Muscle layer of colon (tissue), 2 donors: Measurements from ENCODE around the gene PLIN5.

Experiments
- H3K27ac ChIP-seq: one replicate; pipeline ENCODE4 v1.7.0; 2013; ENCODE audit warnings: low read depth, mild to moderate bottlenecking, low read length, moderate library complexity
- H3K27me3 ChIP-seq, 2 donors: one replicate each; pipeline ENCODE4 v1.7.0; 2013; ENCODE audit warnings: low read length in 2 of 2, mild to moderate bottlenecking in 2 of 2; ENCODE audit not compliant: insufficient read depth in 2 of 2, control insufficient read depth in 1 of 2
- H3K36me3 ChIP-seq: one replicate; pipeline ENCODE4 v1.7.0; 2013; ENCODE audit warnings: mild to moderate bottlenecking, low read length; ENCODE audit not compliant: insufficient read depth
- H3K4me1 ChIP-seq: one replicate; pipeline ENCODE4 v1.7.0; 2013; ENCODE audit warnings: mild to moderate bottlenecking, low read length; ENCODE audit not compliant: insufficient read depth
- H3K4me3 ChIP-seq, 2 donors: one replicate each; pipeline ENCODE4 v1.7.0; 2013; ENCODE audit warnings: low read length in 2 of 2, low read depth in 1 of 2, mild to moderate bottlenecking in 1 of 2, moderate library complexity in 1 of 2
- H3K9ac ChIP-seq: one replicate; pipeline ENCODE4 v1.7.0; 2013; ENCODE audit warnings: low read length
- H3K9me3 ChIP-seq: one replicate; pipeline ENCODE4 v1.7.0; 2013; ENCODE audit warnings: mild to moderate bottlenecking, low read length
- donor health status: abdominal sarcoma.
- donor health status: Adenocarcinoma of cecum.

Gene PLIN5

GRCh38 chr19:4504891-4505569 lies 30.0 kb downstream of the PLIN5 start:
- H3K27ac ChIP-seq: no peak overlapping the region
- H3K9ac ChIP-seq: no peak overlapping the region
- no peaks in the 10 kb centered on the region for H3K27me3 ChIP-seq
- no peaks in the 10 kb centered on the region for H3K9me3 ChIP-seq
- H3K36me3 ChIP-seq: peaks cover 46% of the 10 kb centered on the region
- H3K4me3 ChIP-seq: no peak overlapping the region
- peaks cover 25% of the 10 kb centered on the region for H3K4me1 ChIP-seq

DNA sequence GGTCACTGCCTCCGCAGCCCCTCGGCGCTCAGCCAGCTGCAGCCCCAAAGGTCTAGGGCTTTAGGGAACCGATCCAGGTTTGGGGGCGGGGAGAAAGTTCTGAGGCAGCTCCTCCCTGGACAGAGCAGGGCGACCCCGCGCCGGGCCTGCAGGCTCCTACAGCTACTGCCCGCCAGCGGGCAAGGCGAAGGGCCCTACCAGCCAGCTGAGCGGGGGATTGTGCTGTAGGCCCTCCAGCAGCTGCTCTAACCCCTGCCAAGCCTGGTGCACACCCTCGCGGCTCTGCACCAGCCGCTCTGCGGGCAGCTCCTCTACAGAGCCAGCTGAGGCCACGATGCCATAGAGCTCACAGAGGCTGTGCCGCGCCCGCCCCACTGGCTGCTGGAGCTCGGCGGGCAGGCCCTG lies 30.7 kb downstream of the PLIN5 start:
- H3K4me3 ChIP-seq: no peak overlapping the region
- peaks cover 46% of the 10 kb centered on the region for H3K36me3 ChIP-seq
- H3K9ac ChIP-seq: no peak overlapping the region
- no peaks in the 10 kb centered on the region for H3K27me3 ChIP-seq
- no peak overlapping the region for H3K27ac ChIP-seq
- no peaks in the 10 kb centered on the region for H3K9me3 ChIP-seq
- peaks cover 25% of the 10 kb centered on the region for H3K4me1 ChIP-seq

GRCh38 chr19:4503825-4504170 lies 31.2 kb downstream of the PLIN5 start:
- H3K4me3 ChIP-seq: no peak overlapping the region
- no peaks in the 10 kb centered on the region for H3K27me3 ChIP-seq
- H3K4me1 ChIP-seq: peaks cover 25% of the 10 kb centered on the region
- H3K27ac ChIP-seq: peak overlapping the region; percentile 23
- peaks cover 47% of the 10 kb centered on the region for H3K36me3 ChIP-seq
- H3K9ac ChIP-seq: no peak overlapping the region
- no peaks in the 10 kb centered on the region for H3K9me3 ChIP-seq

GRCh38 chr19:4503132-4503824 lies 31.7 kb downstream of the PLIN5 start:
- H3K4me3 ChIP-seq: no peak overlapping the region
- H3K27me3 ChIP-seq: no peaks in the 10 kb centered on the region
- H3K36me3 ChIP-seq: peaks cover 52% of the 10 kb centered on the region
- peaks cover 20% of the 10 kb centered on the region for H3K4me1 ChIP-seq
- peak overlapping the region; percentile 23 for H3K27ac ChIP-seq
- no peak overlapping the region for H3K9ac ChIP-seq
- H3K9me3 ChIP-seq: no peaks in the 10 kb centered on the region

- no peak overlapping the region for H3K4me3 ChIP-seq
- H3K36me3 ChIP-seq: peaks cover 55% of the 10 kb centered on the region
- peaks cover 14% of the 10 kb centered on the region for H3K4me1 ChIP-seq
- H3K27ac ChIP-seq: peak overlapping the region; percentile 23
- no peaks in the 10 kb centered on the region for H3K9me3 ChIP-seq
- H3K9ac ChIP-seq: no peak overlapping the region
- H3K27me3 ChIP-seq: no peaks in the 10 kb centered on the region
Measured at GRCh38 chr19:4502282-4503131, 32.5 kb downstream of the PLIN5 start.

- H3K4me1 ChIP-seq: peaks cover 8% of the 10 kb centered on the region
- no peak overlapping the region for H3K9ac ChIP-seq
- H3K27ac ChIP-seq: no peak overlapping the region
- no peaks in the 10 kb centered on the region for H3K27me3 ChIP-seq
- peaks cover 51% of the 10 kb centered on the region for H3K36me3 ChIP-seq
- H3K9me3 ChIP-seq: no peaks in the 10 kb centered on the region
- H3K4me3 ChIP-seq: no peak overlapping the region
Measured at GRCh38 chr19:4501691-4502090, 33.3 kb downstream of the PLIN5 start.

DNA sequence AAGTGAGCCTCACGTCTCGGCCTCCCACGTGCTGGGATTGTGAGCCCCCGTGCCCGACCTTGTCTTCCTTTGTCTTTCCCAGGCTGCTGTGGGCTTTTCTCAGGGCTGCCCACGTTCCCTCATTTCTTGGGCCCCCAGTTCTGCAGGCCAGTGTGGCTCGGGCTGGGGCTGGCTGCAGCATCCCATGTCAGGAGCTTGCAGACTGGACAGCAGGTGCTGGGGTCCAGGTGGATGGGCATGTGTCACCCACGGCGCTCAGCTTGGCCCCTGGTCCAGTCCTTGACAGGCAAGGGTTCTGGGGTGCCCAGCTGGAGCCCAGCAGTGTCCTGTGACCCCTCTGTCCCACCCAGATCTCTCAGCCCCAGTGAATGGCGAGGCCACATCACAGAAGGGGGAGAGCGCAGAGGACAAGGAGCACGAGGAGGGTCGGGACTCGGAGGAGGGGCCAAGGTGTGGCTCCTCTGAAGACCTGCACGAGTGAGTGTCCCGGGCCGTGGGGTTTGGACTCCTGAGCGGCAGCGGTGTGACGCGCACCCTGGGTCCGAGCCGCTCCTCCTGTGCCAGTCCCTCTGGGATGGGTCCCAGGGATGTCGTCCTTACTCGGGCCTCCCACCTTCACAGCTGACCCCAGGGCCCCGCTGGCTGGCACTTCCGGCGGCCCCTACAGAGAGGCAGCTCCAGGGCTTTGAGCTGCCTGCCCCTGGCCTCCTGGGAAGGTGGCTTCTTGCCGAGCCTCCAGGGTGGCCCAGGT lies 34.0 kb downstream of the PLIN5 start:
- Histone ChIP-seq H3K9ac (no peak overlapping the region), H3K4me3 (no peak overlapping the region), H3K9me3 (no peaks in the 10 kb centered on the region), H3K4me1 (peaks cover 5% of the 10 kb centered on the region), H3K27me3 (no peaks in the 10 kb centered on the region), H3K27ac (no peak overlapping the region), H3K36me3 (peaks cover 49% of the 10 kb centered on the region)

DNA sequence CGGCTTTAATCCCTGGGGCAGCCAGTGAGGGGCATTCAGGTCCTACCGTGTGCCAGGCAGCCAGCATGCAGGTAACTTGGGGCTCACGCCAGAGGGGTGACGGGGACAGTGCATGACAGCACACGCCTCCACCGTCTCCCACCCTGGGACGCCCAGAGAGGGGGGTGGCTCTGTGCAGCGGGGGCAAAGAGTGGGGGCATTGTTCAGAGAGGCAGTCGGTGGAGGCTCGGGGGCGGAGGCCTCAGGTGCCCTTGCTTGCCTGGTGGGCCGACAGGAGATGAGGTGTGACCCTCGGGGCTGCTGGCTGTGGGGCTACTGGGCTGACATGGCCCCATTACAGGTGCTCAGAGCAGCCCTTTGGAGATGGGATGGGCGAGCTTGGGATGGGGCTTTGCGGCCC lies 35.2 kb downstream of the PLIN5 start:
- Histone ChIP-seq H3K27me3 (no peaks in the 10 kb centered on the region), H3K36me3 (peaks cover 38% of the 10 kb centered on the region), H3K9ac (no peak overlapping the region), H3K27ac (no peak overlapping the region), H3K4me3 (no peak overlapping the region), H3K9me3 (no peaks in the 10 kb centered on the region), H3K4me1 (peaks cover 4% of the 10 kb centered on the region)

DNA sequence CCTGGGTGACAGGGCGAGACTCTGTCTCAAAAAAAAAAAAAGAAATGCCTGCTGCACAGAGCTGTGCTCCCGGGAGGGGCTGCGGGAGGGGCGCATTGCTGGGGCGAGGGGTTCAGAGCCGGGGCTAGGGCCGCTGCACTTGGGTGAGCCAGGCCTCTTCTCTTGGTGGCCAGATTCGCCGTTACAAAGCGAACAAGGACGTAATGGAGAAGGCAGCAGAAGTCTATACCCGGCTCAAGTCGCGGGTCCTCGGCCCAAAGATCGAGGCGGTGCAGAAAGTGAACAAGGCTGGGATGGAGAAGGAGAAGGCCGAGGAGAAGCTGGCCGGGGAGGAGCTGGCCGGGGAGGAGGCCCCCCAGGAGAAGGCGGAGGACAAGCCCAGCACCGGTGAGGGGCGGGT lies 35.7 kb downstream of the PLIN5 start:
- Histone ChIP-seq H3K27ac (no peak overlapping the region), H3K9me3 (no peaks in the 10 kb centered on the region), H3K4me1 (no peaks in the 10 kb centered on the region), H3K36me3 (peaks cover 39% of the 10 kb centered on the region), H3K27me3 (no peaks in the 10 kb centered on the region), H3K9ac (no peak overlapping the region), H3K4me3 (no peak overlapping the region)

DNA sequence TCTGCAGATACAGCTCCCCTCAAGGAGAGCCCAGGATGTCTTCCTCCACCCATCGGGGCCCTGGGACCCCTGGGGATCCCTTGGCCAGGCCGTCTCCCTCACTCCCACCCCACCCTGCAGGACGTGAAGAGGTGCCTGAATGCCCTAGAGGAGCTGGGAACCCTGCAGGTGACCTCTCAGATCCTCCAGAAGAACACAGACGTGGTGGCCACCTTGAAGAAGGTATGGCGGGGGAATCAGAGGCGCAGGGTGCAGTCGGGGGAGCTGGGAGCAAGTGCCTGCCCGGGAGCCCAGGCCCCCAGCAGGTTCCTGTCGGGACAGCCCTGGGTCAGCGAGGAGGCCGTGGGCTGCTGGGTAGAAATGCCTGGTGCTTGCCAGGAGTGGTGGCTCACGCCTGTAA lies 36.3 kb downstream of the PLIN5 start:
- H3K27ac ChIP-seq: no peak overlapping the region
- H3K27me3 ChIP-seq: no peaks in the 10 kb centered on the region
- H3K4me1 ChIP-seq: no peaks in the 10 kb centered on the region
- no peak overlapping the region for H3K4me3 ChIP-seq
- H3K9ac ChIP-seq: no peak overlapping the region
- no peaks in the 10 kb centered on the region for H3K9me3 ChIP-seq
- H3K36me3 ChIP-seq: peaks cover 45% of the 10 kb centered on the region

DNA sequence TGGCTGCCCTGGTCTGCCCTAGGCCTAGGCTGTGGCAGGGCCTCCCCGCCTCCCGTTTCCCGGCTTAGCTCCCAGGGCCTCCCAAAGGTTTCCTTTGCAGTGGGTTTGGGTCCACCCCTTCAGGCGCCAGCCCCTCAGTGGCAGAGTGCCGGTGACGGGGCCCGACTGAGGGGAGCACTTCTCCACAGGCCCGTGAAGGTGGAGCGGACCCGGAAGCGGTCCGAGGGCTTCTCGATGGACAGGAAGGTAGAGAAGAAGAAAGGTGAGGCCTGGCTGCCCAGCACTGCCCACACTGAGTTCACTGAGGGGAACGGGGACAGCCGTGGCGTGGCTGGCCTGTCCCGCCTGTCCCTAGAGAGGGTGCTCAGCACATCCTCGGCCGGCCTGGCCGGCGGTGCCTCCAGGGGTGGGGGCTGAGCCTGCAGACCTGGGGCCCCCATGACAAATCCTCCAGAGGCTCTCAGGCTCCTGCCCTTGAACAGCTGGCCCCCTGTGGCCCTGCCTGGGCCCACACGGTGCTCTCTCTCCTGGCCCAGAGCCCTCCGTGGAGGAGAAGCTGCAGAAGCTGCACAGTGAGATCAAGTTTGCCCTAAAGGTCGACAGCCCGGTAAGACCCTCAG lies 37.1 kb downstream of the PLIN5 start:
- no peaks in the 10 kb centered on the region for H3K9me3 ChIP-seq
- peaks cover 53% of the 10 kb centered on the region for H3K36me3 ChIP-seq
- H3K9ac ChIP-seq: no peak overlapping the region
- no peak overlapping the region for H3K27ac ChIP-seq
- no peaks in the 10 kb centered on the region for H3K27me3 ChIP-seq
- H3K4me3 ChIP-seq: no peak overlapping the region
- H3K4me1 ChIP-seq: no peaks in the 10 kb centered on the region
